Skeletal muscle tissue (tissue), 4 donors: ENCODE results near the gene FAM53C. TPM values are rescaled to one million over a fixed set of nuclear protein-coding genes. Genes with fewer than 3 reads are reported as not detected.
"Not testable (repeated sequence)": the region's sequence is repeated elsewhere in the genome, so short reads cannot be mapped to it uniquely, and the experiment has no call there.

Experiments
- H3K27ac ChIP-seq: one replicate; pipeline ENCODE4 v1.7.0; 2013; ENCODE audit warnings: mild to moderate bottlenecking, low read depth, low read length, inconsistent platforms
- H3K27me3 ChIP-seq, 3 donors: one replicate each; pipeline ENCODE4 v1.7.0; 2013; ENCODE audit warnings: low read length in 3 of 3; ENCODE audit not compliant: control insufficient read depth in 3 of 3, insufficient read depth in 3 of 3
- H3K36me3 ChIP-seq, 3 donors: one replicate each; pipeline ENCODE4 v1.7.0; 2013; ENCODE audit warnings: low read length in 3 of 3; ENCODE audit not compliant: control insufficient read depth in 3 of 3, insufficient read depth in 3 of 3
- H3K4me1 ChIP-seq, 3 donors: one replicate each; pipeline ENCODE4 v1.7.0; 2013; ENCODE audit warnings: low read length in 3 of 3, mild to moderate bottlenecking in 3 of 3; ENCODE audit not compliant: control insufficient read depth in 3 of 3, insufficient read depth in 3 of 3
- H3K4me3 ChIP-seq, 3 donors: one replicate each; pipeline ENCODE4 v1.7.0; 2013; ENCODE audit warnings: low read length in 3 of 3
- H3K9ac ChIP-seq, 3 donors: one replicate each; pipeline ENCODE4 v1.7.0; 2013; ENCODE audit warnings: low read length in 3 of 3, mild to moderate bottlenecking in 3 of 3, moderate library complexity in 2 of 3, low read depth in 1 of 3
- H3K9me3 ChIP-seq, 3 donors: one replicate each; pipeline ENCODE4 v1.7.0; 2013; ENCODE audit warnings: low read length in 3 of 3; ENCODE audit not compliant: control insufficient read depth in 3 of 3
- total RNA-seq: library from RNA; depleted of rRNA; stranded (reverse); fragments of >200 nt; gene quantifications from one replicate; pipeline ENCODE4 v1.2.3, GENCODE V29; 2014
- donor health status: Osteomylitis.

The FAM53C gene
- total RNA-seq, result 17.2 TPM

DNA sequence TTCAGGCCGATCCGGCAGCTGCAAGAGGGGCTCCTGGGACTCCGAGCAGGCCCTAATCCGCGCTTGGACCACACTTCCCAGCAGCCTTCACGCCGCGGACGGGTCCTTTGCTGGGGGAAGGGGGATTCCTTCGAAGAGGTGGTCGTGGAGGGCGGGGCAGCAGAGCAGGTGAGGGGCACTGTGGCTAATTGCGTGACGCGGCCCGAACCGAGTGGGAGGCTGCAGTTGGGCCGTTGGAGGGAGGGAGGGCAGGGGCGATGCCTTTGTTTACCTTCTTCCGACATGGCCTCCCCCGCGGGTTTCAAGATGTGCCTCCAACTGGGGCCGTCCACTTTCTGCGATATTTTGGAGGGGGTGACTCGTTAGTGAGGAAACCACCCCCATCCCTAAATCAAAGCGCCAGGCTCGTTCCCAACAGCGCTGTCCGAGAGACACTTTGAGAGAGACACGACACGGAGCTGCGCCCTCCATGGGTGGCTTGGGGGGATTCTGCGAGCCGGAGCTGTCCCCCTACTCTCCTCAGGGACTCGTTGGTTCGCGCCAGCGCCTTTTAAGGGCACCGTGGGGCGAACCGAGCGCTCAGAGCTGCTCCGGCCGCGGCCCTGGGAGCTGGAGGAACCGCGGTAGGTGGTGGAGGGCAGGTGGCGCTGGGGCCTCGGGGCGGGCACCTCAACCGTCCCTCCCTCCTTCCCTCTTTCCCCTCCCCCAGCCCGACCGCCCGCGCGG, at the start of gene FAM53C:
Gene FAM53C, plus strand, starts transcription at position 582 of the 726 bp plus-strand sequence. CDS start 3,070 bp downstream, outside the sequence.
- Histone ChIP-seq H3K9ac (peak within 1 kb of the TSS; percentile 95 to 98 (median 97)), H3K27ac (peak within 1 kb of the TSS; percentile 99), H3K9me3 (no peaks in the 10 kb centered on the region), H3K4me1 (peaks cover 17 to 39% (median 30%) of the 10 kb centered on the region in 3 donors), H3K4me3 (peak within 1 kb of the TSS; percentile 83 to 98 (median 85)), H3K36me3 (peaks cover 3 to 14% (median 8%) of the 10 kb centered on the region in 3 donors), H3K27me3 (no peaks in the 10 kb centered on the region)

DNA sequence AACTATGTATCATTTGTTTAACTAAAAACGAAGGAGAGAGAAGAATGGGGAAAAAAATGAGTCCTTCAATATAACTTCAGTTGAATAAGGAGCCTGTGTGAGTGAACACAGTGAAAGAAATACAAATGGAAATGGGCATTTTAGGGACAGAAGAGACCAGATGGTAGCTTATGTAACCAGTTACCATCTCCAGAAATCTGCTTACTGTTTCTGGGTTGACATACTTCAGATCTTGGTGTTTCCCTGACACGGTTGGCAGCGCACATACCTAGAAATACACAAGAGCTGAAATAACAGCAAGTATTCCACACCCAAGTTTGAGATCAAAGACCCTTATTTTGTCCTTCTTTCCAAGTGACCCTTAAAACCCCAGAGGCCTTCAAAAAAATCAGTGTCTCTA, 48.8 kb upstream of the FAM53C start:
- Histone ChIP-seq H3K9ac (no peak overlapping the region), H3K36me3 (no peaks in the 10 kb centered on the region), H3K4me3 (no peak overlapping the region), H3K9me3 (no peaks in the 10 kb centered on the region), H3K27me3 (no peaks in the 10 kb centered on the region), H3K4me1 (no peaks in the 10 kb centered on the region), H3K27ac (no peak overlapping the region)

- Histone ChIP-seq H3K27me3 (no peaks in the 10 kb centered on the region), H3K36me3 (no peaks in the 10 kb centered on the region), H3K9me3 (no peaks in the 10 kb centered on the region), H3K27ac (no peak overlapping the region), H3K9ac (no peak overlapping the region), H3K4me3 (no peak overlapping the region), H3K4me1 (peaks cover 4 to 7% (median 6%) of the 10 kb centered on the region in 3 donors)
These were observed 34.7 kb upstream of the FAM53C start for GRCh38 chr5:138303372-138303771.

DNA sequence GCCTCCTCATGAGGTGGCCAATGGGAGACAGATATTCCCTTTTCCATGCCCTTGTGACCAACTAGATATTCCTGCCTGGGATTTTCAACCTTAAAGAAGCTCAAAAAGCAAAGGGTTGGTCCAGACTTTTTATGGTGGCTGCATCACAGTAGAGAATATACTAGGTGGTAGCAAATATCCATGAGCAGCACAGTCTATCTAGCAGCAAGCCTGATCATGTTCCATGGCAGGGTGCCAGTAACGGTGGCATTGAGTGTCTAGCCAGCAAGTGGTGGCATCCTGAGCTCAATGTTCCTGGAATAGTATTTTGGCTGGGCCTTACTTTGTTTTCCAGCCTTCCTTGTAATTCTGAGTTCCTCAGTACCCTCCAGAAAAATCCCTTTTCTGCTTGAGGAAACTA, 32.3 kb upstream of the FAM53C start:
- Histone ChIP-seq H3K36me3 (no peaks in the 10 kb centered on the region), H3K9me3 (no peaks in the 10 kb centered on the region), H3K27me3 (no peaks in the 10 kb centered on the region), H3K4me1 (peaks cover 4 to 7% (median 6%) of the 10 kb centered on the region in 3 donors), H3K9ac (peak overlapping the region in 2 of 3 donors; percentile 47 to 50), H3K27ac (peak overlapping the region; percentile 56), H3K4me3 (peak overlapping the region in 1 of 3 donors; percentile 22)

GRCh38 chr5:138315751-138316278, 22.3 kb upstream of the FAM53C start:
- H3K27me3 ChIP-seq, result no peaks in the 10 kb centered on the region
- H3K36me3 ChIP-seq, result no peaks in the 10 kb centered on the region

DNA sequence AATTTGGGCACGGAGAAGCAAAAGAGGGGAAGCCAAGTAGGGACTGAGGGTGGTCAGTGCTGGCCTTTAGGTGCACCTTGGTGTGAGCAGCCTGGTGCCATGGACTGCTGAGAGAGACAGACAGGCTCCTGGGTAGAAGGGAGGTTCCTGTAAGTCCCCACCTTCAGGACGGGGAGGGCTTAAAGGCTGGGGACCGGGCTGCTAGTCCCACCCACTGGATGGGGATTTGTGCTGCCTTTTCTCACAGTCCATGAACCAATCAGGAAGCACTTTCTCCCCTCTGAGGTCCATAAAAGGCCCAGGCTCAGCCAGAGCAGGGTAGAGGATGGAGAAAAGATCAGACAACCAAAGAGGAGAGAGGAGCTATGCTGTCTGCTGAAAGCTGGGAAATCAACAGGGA, 21.7 kb upstream of the FAM53C start:
- Histone ChIP-seq H3K36me3 (no peaks in the 10 kb centered on the region), H3K4me1 (no peaks in the 10 kb centered on the region), H3K27me3 (no peaks in the 10 kb centered on the region), H3K27ac (no peak overlapping the region), H3K9me3 (no peaks in the 10 kb centered on the region), H3K4me3 (no peak overlapping the region), H3K9ac (no peak overlapping the region)

More at GRCh38 chr5:138315751-138316278, 22.3 kb upstream of the FAM53C start:
- Histone ChIP-seq H3K27ac (no peak overlapping the region), H3K4me3 (no peak overlapping the region), H3K9ac (no peak overlapping the region), H3K9me3 (no peaks in the 10 kb centered on the region), H3K4me1 (no peaks in the 10 kb centered on the region)

DNA sequence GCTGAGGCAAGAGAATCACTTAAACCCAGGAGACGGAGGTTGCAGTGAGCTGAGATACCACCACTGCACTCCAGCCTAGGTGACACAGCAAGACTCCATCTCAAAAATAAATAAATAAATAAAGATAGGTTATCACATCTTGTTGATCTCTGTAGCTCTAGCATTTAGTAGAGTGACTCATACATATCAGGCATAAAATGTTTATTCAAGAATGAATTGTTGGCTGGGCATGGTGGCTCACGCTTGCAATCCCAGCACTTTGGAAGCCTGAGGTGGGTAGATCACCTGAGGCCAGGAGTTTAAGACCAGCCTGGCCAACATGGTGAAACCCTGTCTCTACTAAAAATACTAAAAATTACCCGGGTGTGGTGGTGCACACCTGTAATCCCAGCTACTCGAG, 19.9 kb upstream of the FAM53C start:
- H3K36me3 ChIP-seq, H3K4me1 ChIP-seq, H3K4me3 ChIP-seq, H3K27me3 ChIP-seq, H3K9me3 ChIP-seq, H3K9ac ChIP-seq, H3K27ac ChIP-seq: not testable (repeated sequence)

- no peaks in the 10 kb centered on the region for H3K9me3 ChIP-seq
- no peak overlapping the region for H3K27ac ChIP-seq
- peak overlapping the region; percentile 80 to 92 (median 80) for H3K4me3 ChIP-seq
- H3K4me1 ChIP-seq, result peaks cover 12 to 15% (median 13%) of the 10 kb centered on the region in 3 donors
- no peaks in the 10 kb centered on the region for H3K36me3 ChIP-seq
- peak overlapping the region in 2 of 3 donors; percentile 41 to 69 for H3K9ac ChIP-seq
- no peaks in the 10 kb centered on the region for H3K27me3 ChIP-seq
These were observed 7.1 kb upstream of the FAM53C start for GRCh38 chr5:138330813-138331448.

GRCh38 chr5:138331449-138332368, 6.4 kb upstream of the FAM53C start, which contains the start of gene CDC25C:
CDC25C (minus strand) TSS chr5:138331804; CDS start chr5:138331180, 624 bp downstream.
- Histone ChIP-seq H3K9me3 (no peaks in the 10 kb centered on the region), H3K4me3 (peak within 1 kb of the TSS; percentile 80 to 92 (median 82)), H3K36me3 (no peaks in the 10 kb centered on the region), H3K27me3 (no peaks in the 10 kb centered on the region), H3K9ac (peak within 1 kb of the TSS; percentile 41 to 69 (median 47)), H3K4me1 (peaks cover 12 to 18% (median 13%) of the 10 kb centered on the region in 3 donors), H3K27ac (no peak within 1 kb of the TSS)
